Hematopoietic multipotent progenitor cell treated with erythropoietin and hydrocortisone succinate and interleukin-3 and kit ligand, for 4 days (in vitro differentiated cells): ENCODE measurements around the gene AIFM1.
"Not testable (repeated sequence)": the region's sequence is repeated elsewhere in the genome, so short reads cannot be mapped to it uniquely, and the experiment has no call there.

Source experiments
- DNase-seq: peaks from one replicate; pipeline ENCODE4 v3.0.0-alpha.2; 2015

The AIFM1 gene

GRCh38 chrX:130118441-130119311, 47.0 kb downstream of the AIFM1 start:
- DNase-seq = no peak

DNA sequence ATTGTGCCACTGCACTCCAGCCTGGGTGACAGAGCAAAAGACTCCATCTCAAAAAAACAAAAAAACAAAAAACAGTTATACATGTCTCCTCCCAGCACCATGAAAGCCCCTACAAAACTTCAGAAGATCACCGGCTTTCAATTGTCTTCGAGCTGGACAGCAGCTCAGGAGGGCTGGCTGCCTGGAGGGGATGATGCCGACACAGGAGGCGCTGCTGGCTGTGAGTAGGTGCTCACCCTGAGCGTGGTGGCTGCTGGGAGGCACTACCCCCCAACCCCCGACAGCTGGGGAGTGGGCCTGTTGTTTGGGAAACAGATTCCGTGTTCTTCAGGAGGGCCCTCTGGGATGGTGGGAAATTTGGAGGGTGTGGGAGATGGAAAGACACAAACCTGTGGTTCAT, 48.5 kb downstream of the AIFM1 start:
- no peak for DNase-seq

DNA sequence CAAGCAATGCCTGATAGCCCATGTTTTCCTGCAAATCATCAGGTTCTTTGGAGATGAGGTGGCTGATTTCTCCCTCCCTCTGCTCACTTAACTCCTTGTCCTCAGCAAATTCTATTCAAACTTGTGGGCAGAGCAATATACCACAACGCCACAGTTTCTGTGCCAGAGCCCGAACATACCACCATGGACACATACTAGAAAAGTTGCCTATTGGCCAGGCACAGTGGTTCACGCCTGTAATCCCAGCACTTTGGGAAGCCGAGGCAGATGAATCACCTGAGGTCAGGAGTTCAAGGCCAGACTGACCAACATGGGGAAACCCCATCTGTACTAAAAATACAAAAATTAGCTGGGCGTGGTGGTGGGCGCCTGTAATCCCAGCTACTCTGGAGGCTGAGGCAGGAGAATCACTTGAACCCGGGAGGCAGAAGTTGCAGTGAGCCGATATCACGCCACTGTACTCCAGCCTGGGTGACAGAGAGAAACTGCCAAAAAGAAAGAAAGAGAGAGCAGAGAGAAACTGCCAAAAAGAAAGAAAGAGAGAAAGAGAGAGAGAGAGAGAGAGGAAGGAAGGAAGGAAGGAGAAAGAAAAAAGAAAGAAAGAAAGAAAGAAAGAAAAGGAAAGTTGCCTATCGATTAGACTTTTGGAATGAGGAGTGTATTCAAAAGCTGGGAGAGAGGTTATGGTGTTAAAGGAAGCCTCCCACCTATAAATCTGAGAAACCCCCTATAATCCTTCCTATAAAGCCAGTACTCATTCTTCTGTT, 50.3 kb downstream of the AIFM1 start:
- not testable (repeated sequence) for DNase-seq

GRCh38 chrX:130114141-130114588, 51.5 kb downstream of the AIFM1 start:
- no peak for DNase-seq

DNA sequence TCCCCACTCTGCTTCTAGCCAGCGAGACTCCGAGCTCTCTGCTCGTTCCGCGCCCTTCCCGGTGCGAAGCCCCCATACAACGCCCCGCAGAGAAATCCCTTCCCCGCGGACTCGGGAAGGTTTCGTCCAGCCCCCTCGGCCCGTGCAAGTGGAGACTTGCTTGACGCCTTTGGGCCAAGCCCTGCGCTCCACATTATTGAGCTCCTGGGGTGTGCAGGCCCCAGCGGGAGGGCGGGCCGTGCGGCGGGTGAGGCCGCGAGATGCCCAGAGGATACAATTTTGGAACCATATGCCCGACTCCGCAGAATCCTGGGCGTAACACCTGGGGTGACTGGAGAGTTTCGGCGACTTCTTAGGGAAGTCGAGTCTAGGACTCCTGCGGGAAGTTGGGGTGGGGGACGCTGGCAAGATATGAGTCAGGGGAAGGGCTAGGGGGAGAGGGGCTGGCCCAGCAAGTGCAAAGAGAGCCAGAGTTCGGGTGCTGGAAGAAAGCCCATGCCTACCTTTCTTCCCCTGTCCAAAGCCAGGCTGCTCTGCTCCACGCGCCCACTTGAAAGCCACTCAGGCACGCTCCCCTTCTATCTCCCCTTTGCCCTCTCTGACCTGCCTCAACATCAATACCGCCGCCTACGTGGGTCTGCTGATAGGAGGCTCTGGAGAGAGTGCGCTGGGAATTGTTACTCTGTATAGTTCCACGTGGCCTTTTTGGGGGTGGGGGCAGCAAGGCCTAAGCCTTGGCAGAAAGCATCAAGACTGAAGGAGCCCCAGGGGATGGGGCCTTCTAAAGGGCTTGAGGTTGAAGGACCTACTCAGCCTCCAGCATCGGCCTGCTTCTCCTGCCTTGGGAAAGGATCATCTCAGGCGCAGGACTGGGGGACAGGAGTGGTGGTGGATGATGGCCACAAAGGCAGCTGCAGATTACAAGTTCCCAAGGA, 54.2 kb downstream of the AIFM1 start:
- no peak for DNase-seq

- DNase-seq = peak; percentile 86
Measured at GRCh38 chrX:130110379-130111219, 55.0 kb downstream of the AIFM1 start, which contains the start of gene ELF4. ELF4 (minus strand) TSS chrX:130110497; CDS start chrX:130081330, 29,167 bp downstream.

GRCh38 chrX:130109429-130110378, 55.9 kb downstream of the AIFM1 start:
- peak; percentile 31 for DNase-seq

- DNase-seq = peak; percentile 85
Measured at GRCh38 chrX:130108647-130109428, 56.8 kb downstream of the AIFM1 start.

DNA sequence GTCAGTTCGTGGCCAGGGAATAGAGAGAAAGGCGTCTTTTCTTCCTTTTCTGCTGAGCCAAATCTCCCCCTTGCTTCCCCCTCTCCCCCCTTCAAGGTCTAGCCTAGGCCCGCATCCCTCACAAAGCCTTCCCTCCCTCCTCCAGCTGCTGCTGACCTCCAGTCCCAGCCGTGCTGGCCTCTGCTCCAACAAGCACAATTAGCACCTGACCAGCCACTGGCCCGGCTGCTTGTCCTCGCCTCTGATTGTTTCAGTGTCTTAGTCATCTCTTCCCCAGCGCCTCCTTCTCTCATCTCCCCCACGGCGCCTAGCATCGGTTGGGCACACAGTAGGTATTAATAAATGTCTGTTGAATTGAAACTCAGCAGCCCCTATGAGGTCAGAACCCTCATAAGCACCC, 59.6 kb downstream of the AIFM1 start:
- no peak for DNase-seq

DNA sequence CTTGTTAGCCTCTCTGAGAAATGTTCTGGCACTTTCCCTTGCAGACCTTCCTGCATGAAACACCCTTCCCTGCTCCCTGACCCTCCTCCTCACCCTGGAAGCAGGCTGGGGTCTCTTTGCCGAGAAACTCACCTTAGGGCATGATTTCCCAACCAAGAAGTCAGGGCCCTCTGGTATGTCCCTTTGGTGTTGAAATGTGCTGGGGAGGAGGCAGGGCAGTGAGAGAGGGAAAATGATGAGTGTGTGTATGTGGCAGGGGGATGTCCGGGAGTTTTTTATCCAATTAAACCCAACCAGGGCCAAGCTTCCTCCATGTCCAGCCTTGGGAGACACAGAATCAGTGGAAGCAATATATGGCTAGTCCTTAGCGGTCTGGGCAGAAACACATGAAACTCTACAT, 60.4 kb downstream of the AIFM1 start:
- DNase-seq = no peak

- no peak for DNase-seq
Measured at GRCh38 chrX:130103605-130104004, 62.0 kb downstream of the AIFM1 start.

DNA sequence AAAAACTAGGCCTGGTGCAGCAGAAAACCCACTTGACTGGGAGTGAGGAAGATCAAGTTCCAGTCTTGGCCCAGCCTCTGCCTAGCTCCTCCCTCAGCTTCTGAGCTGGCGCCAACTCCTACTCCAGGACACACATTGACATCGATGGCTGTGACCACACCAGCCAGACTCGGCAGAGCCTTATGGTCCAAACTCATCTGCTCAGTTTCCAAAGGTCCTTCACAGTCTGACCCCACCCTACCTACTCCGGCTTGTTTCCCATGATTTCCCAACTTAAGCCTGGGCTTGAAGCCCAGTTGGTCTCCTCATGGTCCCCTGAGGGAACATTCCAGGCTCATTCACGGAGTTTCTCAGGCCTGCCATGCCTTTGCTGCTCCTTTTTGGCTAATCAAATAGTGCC, 65.5 kb downstream of the AIFM1 start:
- DNase-seq = peak; percentile 35

DNA sequence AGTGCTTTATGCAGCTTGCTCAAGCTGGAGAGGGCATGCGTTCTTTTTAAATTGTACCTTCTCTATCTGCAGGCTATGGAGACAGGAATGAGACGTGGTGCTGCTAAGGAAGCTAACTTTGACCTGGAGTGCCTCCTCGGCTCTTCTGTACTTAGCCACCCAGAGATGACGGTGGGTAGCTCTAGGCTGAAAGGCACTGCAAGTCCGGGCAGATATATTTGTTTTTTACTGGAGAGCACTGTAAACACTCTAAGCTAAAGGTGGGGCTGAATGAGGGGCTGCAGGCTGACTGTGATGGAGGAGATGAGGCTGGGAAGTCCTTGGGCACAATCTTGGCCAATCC, 67.5 kb downstream of the AIFM1 start:
- no peak for DNase-seq

GRCh38 chrX:130097507-130098209, 68.0 kb downstream of the AIFM1 start:
- DNase-seq = peak; percentile 83

DNA sequence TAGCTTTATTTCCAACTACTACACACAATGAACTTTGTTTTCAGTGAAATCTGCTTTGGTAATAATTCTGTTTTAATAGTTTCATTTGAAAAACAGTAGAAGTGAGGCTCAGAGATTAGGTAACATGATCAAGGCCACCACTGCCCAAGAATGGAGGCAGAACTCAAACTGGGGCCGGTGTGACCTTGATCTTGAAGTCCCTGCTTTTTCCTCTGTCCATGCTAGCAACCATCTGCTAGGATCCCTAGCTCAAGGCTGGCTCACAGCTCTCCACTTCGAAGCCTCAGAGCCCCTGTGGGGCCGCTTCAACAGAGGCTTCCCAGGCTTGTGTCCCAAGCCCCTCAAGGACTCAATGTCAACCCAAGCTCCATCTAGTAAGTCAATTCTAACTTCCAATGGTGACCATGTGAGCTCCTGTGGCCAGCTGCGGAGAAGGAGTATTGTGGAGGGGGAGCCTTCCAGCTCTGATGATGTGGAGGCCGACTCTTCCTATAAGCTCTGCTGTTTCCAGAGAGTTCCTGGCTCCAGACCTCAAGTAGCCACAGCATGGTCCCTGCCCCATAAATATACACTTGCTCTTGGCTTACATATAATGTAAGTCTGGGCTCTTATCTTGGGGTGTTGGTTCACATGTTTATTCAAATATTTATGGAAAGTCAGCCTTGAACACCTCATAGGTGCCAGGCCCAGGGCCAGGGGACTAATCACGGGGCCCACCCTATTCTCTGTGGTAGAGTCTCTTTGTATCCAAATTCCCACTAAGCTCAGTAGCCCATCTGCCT, 70.2 kb downstream of the AIFM1 start:
- DNase-seq = no peak

DNA sequence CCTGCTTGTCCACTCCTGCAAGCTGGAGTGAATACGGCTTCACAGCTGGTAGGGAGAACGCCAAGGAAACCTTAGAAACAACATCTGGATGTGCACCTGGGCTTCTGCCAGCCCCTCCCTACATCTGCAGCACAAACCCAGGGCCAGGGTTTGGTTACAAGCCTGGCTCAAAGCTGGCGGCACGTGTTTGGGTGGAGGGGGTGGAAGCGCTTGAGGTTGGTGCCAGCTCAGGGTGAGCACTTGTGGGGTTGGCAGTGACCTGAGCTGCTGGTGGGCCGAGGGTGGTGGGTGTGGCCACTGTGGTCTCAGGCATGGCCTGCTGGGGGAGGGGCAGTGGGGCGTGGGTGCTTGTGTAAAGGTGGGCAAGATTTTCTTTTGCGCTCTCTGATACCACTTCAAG, 70.9 kb downstream of the AIFM1 start:
- DNase-seq = peak; percentile 66

GRCh38 chrX:130093271-130093670, 72.4 kb downstream of the AIFM1 start:
- DNase-seq = no peak

- DNase-seq = peak; percentile 94
Measured at GRCh38 chrX:130091980-130092522, 73.6 kb downstream of the AIFM1 start.
